ENCODE results near the gene STRIT1. TPM values are rescaled to one million over a fixed set of nuclear protein-coding genes. Genes with fewer than 3 reads are reported as not detected.

STRIT1 gene
- total RNA-seq, 1 donor from 2014 or later, result not detected

DNA sequence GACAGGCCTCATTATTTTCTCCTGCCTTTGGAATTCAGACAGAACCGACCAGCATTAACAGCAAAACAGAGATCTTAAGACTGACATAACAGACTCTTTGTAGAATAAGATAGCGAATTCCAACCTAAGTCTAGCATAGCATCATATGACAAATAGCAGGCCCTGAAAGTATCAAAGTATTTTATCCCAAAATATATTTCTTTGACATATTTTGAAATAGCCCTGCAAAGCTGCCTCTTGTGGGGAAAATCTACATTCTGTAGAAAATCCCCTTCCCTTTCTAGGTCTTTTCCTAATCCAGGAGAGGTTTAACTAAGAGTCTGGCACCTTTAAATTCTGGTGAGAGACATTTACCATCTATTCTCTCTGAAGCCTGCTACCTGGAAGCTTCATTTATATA lies 34.4 kb upstream of the STRIT1 start:
- no peaks in the 10 kb centered on the region for H3K36me3 Mint-ChIP-seq (ENCODE audit: unreplicated experiment)
- no peak overlapping the region for H3K4me3 Mint-ChIP-seq (ENCODE audit: unreplicated experiment)
- no peaks in the 10 kb centered on the region for H3K9me3 Mint-ChIP-seq (ENCODE audit: unreplicated experiment)
- DNase-seq (ENCODE audit: extremely low spot score, unreplicated experiment), result no peak
- H3K27ac Mint-ChIP-seq (ENCODE audit: unreplicated experiment), result no peak overlapping the region
- TF ChIP-seq, protein P1, sequence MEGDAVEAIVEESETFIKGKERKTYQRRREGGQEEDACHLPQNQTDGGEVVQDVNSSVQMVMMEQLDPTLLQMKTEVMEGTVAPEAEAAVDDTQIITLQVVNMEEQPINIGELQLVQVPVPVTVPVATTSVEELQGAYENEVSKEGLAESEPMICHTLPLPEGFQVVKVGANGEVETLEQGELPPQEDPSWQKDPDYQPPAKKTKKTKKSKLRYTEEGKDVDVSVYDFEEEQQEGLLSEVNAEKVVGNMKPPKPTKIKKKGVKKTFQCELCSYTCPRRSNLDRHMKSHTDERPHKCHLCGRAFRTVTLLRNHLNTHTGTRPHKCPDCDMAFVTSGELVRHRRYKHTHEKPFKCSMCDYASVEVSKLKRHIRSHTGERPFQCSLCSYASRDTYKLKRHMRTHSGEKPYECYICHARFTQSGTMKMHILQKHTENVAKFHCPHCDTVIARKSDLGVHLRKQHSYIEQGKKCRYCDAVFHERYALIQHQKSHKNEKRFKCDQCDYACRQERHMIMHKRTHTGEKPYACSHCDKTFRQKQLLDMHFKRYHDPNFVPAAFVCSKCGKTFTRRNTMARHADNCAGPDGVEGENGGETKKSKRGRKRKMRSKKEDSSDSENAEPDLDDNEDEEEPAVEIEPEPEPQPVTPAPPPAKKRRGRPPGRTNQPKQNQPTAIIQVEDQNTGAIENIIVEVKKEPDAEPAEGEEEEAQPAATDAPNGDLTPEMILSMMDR (IDR thresholded peaks at IDR 0.05), result no peak
- no peaks in the 10 kb centered on the region for H3K4me1 Mint-ChIP-seq (ENCODE audit: unreplicated experiment)
- H3K27me3 Mint-ChIP-seq (ENCODE audit: unreplicated experiment), result no peaks in the 10 kb centered on the region

DNA sequence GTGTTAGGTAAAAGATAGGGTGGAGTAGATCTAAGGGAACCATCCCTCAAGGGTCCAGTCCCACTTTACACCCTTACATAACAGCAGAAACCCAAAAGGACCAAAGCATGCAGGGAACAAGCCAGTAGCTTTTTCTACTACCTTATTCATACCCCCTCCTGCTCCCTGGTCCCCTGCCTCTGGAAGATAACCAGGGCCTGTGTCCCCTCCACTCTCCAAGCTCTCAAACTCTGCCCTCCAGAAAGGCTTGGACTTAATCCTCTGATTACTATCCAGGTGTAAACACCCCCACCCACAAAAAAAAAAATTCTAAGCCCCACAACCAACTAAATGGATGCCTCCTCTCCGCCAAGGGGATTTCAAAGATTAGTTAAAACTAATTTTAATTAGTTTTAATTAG lies 33.9 kb upstream of the STRIT1 start:
- H3K4me1 Mint-ChIP-seq (ENCODE audit: unreplicated experiment), result no peaks in the 10 kb centered on the region
- H3K36me3 Mint-ChIP-seq (ENCODE audit: unreplicated experiment), result no peaks in the 10 kb centered on the region
- no peak for DNase-seq (ENCODE audit: extremely low spot score, unreplicated experiment)
- no peak overlapping the region for H3K27ac Mint-ChIP-seq (ENCODE audit: unreplicated experiment)
- no peaks in the 10 kb centered on the region for H3K27me3 Mint-ChIP-seq (ENCODE audit: unreplicated experiment)
- no peaks in the 10 kb centered on the region for H3K9me3 Mint-ChIP-seq (ENCODE audit: unreplicated experiment)
- TF ChIP-seq, protein P1 (IDR thresholded peaks at IDR 0.05), result no peak
- no peak overlapping the region for H3K4me3 Mint-ChIP-seq (ENCODE audit: unreplicated experiment)

DNA sequence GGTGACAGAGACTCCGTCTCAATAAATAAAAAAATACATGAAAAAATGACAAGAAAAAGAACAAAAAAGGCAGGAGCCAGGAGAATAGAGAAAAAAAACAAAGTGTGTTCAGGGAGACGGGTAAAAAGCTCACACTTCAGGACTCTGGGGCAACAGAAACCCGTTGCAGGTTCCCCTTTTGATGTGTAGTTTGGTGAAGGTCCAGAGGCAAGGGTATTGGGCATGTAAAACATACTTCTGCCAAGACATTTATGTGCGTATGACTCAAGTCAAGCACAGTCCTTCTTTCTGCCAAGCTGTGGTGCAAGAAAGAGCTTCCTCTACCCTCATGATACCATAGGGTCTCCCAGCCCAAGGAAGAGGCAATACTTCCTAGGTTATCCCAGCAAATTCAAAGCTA lies 33.4 kb upstream of the STRIT1 start:
- TF ChIP-seq, protein P1 (IDR thresholded peaks at IDR 0.05), result no peak
- Mint-ChIP-seq H3K4me3 (ENCODE audit: unreplicated experiment) (no peak overlapping the region), H3K9me3 (ENCODE audit: unreplicated experiment) (no peaks in the 10 kb centered on the region), H3K27ac (ENCODE audit: unreplicated experiment) (no peak overlapping the region), H3K4me1 (ENCODE audit: unreplicated experiment) (no peaks in the 10 kb centered on the region), H3K36me3 (ENCODE audit: unreplicated experiment) (no peaks in the 10 kb centered on the region), H3K27me3 (ENCODE audit: unreplicated experiment) (no peaks in the 10 kb centered on the region)
- no peak for DNase-seq (ENCODE audit: extremely low spot score, unreplicated experiment)

- no peaks in the 10 kb centered on the region for H3K9me3 Mint-ChIP-seq (ENCODE audit: unreplicated experiment)
- H3K27me3 Mint-ChIP-seq (ENCODE audit: unreplicated experiment), result no peaks in the 10 kb centered on the region
- no peaks in the 10 kb centered on the region for H3K36me3 Mint-ChIP-seq (ENCODE audit: unreplicated experiment)
- no peak for DNase-seq (ENCODE audit: extremely low spot score, unreplicated experiment)
- no peak overlapping the region for H3K27ac Mint-ChIP-seq (ENCODE audit: unreplicated experiment)
- no peak overlapping the region for H3K4me3 Mint-ChIP-seq (ENCODE audit: unreplicated experiment)
- TF ChIP-seq, protein P1 (IDR thresholded peaks at IDR 0.05), result no peak
- H3K4me1 Mint-ChIP-seq (ENCODE audit: unreplicated experiment), result no peaks in the 10 kb centered on the region
Measured at GRCh38 chr3:155326244-155326643, 32.8 kb upstream of the STRIT1 start.

GRCh38 chr3:155325263-155325835 lies 31.9 kb upstream of the STRIT1 start:
- H3K27me3 Mint-ChIP-seq (ENCODE audit: unreplicated experiment), result no peaks in the 10 kb centered on the region
- H3K36me3 Mint-ChIP-seq (ENCODE audit: unreplicated experiment), result no peaks in the 10 kb centered on the region
- no peaks in the 10 kb centered on the region for H3K4me1 Mint-ChIP-seq (ENCODE audit: unreplicated experiment)
- no peak overlapping the region for H3K4me3 Mint-ChIP-seq (ENCODE audit: unreplicated experiment)
- DNase-seq (ENCODE audit: extremely low spot score, unreplicated experiment), result no peak
- TF ChIP-seq, protein P1 (IDR thresholded peaks at IDR 0.05), result peak; percentile 27
- no peaks in the 10 kb centered on the region for H3K9me3 Mint-ChIP-seq (ENCODE audit: unreplicated experiment)
- no peak overlapping the region for H3K27ac Mint-ChIP-seq (ENCODE audit: unreplicated experiment)
